Heart left ventricle (tissue), 13 donors: ENCODE results near the gene CLPTM1L.

Experiments
- POLR2A ChIP-seq, 2 donors: fragments of 450-650 bp; IDR thresholded peaks; one replicate each; pipeline ENCODE4 v1.6.1; 2017; ENCODE audit warnings: antibody characterized with exemption in 2 of 2, mild to moderate bottlenecking in 2 of 2, moderate library complexity in 2 of 2
- TF ChIP-seq, protein P1 (sequence below), 12 donors: fragments of 200-600 bp; sonication (generic) in 4 of 12; IDR thresholded peaks; one replicate each; pipeline versions ENCODE4 v1.5.0 to v1.8.0; 2018 to 2022; ENCODE audit warnings: antibody characterized with exemption in 12 of 12, mild to moderate bottlenecking in 5 of 12
- donor health status: ischemic (EF 13 %, LVEDD 7.1; RV severe dilation, severe dysfunction).
- donor health status: DM: no; HTN: yes; CAD: no.
- donor health status: DM: no; HTN: no; CAD: no.
- donor health status: ischemic (EF 25% LVEDD 6.9; RV normal size, moderate dysfunction).
- donor health status: ischemic (EF 25% LVEDD 5.7; RV mildly dilated, moderate dysfunction).
- donor health status: ischemic (EF 35%, LVEDD 5.7; RV mildly dilated, moderate dysfunction).
- donor health status: nonischemic (EF 11% LVEDD 7.7; RV severe dilation, severe dysfunction).
- donor health status: DM: yes; HTN: yes; CAD: no.
- donor health status: PGD.
- donor health status: ischemic (EF 29% LVEDD 5.4; RV normal size, mild dysfunction).
- donor health status: nonischemic (EF 23%, LVEDD 6.1; RV moderate dilation, normal function).

DNA sequence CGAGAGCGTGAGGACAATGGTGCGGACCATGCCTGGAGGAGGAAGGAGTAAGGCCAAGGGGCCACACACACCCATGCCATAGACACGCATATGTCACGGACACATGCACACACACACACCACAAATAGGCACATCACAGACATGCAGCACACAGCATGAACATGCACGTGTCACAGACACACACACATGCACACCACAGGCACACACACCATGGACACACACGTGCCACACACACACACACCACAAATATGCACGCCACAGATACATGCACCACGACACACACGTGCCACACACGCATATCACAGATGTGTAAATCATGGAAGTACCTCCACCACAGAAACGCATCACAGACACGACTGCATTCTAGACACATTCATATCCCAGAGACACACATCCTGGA is 66.7 kb downstream of the CLPTM1L start:
- TF ChIP-seq, protein P1, sequence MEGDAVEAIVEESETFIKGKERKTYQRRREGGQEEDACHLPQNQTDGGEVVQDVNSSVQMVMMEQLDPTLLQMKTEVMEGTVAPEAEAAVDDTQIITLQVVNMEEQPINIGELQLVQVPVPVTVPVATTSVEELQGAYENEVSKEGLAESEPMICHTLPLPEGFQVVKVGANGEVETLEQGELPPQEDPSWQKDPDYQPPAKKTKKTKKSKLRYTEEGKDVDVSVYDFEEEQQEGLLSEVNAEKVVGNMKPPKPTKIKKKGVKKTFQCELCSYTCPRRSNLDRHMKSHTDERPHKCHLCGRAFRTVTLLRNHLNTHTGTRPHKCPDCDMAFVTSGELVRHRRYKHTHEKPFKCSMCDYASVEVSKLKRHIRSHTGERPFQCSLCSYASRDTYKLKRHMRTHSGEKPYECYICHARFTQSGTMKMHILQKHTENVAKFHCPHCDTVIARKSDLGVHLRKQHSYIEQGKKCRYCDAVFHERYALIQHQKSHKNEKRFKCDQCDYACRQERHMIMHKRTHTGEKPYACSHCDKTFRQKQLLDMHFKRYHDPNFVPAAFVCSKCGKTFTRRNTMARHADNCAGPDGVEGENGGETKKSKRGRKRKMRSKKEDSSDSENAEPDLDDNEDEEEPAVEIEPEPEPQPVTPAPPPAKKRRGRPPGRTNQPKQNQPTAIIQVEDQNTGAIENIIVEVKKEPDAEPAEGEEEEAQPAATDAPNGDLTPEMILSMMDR (IDR thresholded peaks at IDR 0.05), result no peak
- no peak for TF ChIP-seq POLR2A (IDR thresholded peaks at IDR 0.05)
